Spinal cord (tissue), 10 donors: ENCODE results near the gene TRA2B. TPM values are rescaled to one million over a fixed set of nuclear protein-coding genes. Genes with fewer than 3 reads are reported as not detected.
"Not testable (repeated sequence)": the region's sequence is repeated elsewhere in the genome, so short reads cannot be mapped to it uniquely, and the experiment has no call there.

Experiments used
- DNase-seq, 6 donors: peaks; one replicate each; pipeline versions ENCODE4 v3.0.0 to v3.0.0-alpha.2; 2013 to 2015; ENCODE audit warnings: low spot score in 6 of 6, low read depth in 4 of 6
- H3K27ac ChIP-seq: one replicate; pipeline ENCODE4 v1.5.1; 2013; ENCODE audit warnings: low read depth, low read length, control low read depth
- H3K27me3 ChIP-seq: one replicate; pipeline ENCODE4 v1.6.1; 2013; ENCODE audit warnings: low read length; ENCODE audit not compliant: control insufficient read depth, insufficient read depth
- H3K36me3 ChIP-seq: one replicate; pipeline ENCODE4 v1.6.1; 2013; ENCODE audit warnings: low read length; ENCODE audit not compliant: control insufficient read depth, insufficient read depth
- H3K4me1 ChIP-seq: one replicate; pipeline ENCODE4 v1.6.1; 2013; ENCODE audit warnings: low read length; ENCODE audit not compliant: control insufficient read depth, insufficient read depth
- H3K4me3 ChIP-seq: one replicate; pipeline ENCODE4 v1.5.1; 2013; ENCODE audit warnings: low read depth, low read length, control low read depth
- H3K9me3 ChIP-seq: one replicate; pipeline ENCODE4 v1.6.1; 2013; ENCODE audit warnings: low read length; ENCODE audit not compliant: control insufficient read depth, insufficient read depth
- WGBS: methylation state at CpG from one replicate; pipeline ENCODE4 v1.1.5; 2013; ENCODE audit warnings: missing lambda C conversion rate; ENCODE audit not compliant: insufficient coverage; 5-methylcytosine and 5-hydroxymethylcytosine counted together
- polyA plus RNA-seq, 2 donors: library from polyadenylated mRNA; unstranded; fragments of 120-200 nt; gene quantifications; one replicate each; pipeline ENCODE4 v1.2.1, GENCODE V29; 2013; ENCODE audit not compliant: insufficient read length in 2 of 2
- total RNA-seq, 2 donors: library from RNA; depleted of rRNA in 1 of 2; stranded (reverse); fragments of 120-200 nt in 1 of 2; fragments of >200 nt in 1 of 2; gene quantifications; one replicate each; pipeline versions ENCODE4 v1.2.3 to v1.2.4, GENCODE V29; 2013 to 2014
- donor health status: healthy.

TRA2B gene
- total and polyA plus RNA-seq, 4 donors = 151 to 204 (median 191) TPM

GRCh38 chr3:185915642-185916041, 22.2 kb downstream of the TRA2B start:
- H3K4me3 ChIP-seq = no peak overlapping the region
- H3K27ac ChIP-seq = no peak overlapping the region
- H3K36me3 ChIP-seq = peaks cover 30% of the 10 kb centered on the region
- H3K9me3 ChIP-seq = no peaks in the 10 kb centered on the region
- no peaks in the 10 kb centered on the region for H3K27me3 ChIP-seq
- WGBS = no CpG with 5 or more reads among the region's 4 CpGs
- H3K4me1 ChIP-seq = no peaks in the 10 kb centered on the region
- DNase-seq = no peak

GRCh38 chr3:185914911-185915629, 22.7 kb downstream of the TRA2B start:
- no peak for DNase-seq
- Histone ChIP-seq H3K36me3 (peaks cover 24% of the 10 kb centered on the region), H3K4me3 (no peak overlapping the region), H3K27ac (no peak overlapping the region), H3K9me3 (no peaks in the 10 kb centered on the region), H3K4me1 (no peaks in the 10 kb centered on the region), H3K27me3 (no peaks in the 10 kb centered on the region)
- 86% methylated on average over 6 of the region's 6 CpGs for WGBS

GRCh38 chr3:185912929-185913901, 24.6 kb downstream of the TRA2B start:
- no peak overlapping the region for H3K27ac ChIP-seq
- no peaks in the 10 kb centered on the region for H3K9me3 ChIP-seq
- DNase-seq = no peak
- peaks cover 11% of the 10 kb centered on the region for H3K36me3 ChIP-seq
- H3K4me1 ChIP-seq = no peaks in the 10 kb centered on the region
- no peaks in the 10 kb centered on the region for H3K27me3 ChIP-seq
- no peak overlapping the region for H3K4me3 ChIP-seq
- WGBS = no CpG with 5 or more reads among the region's 7 CpGs

- H3K27ac ChIP-seq = no peak overlapping the region
- 93% methylated on average over 11 of the region's 11 CpGs for WGBS
Measured at GRCh38 chr3:185912512-185912911, 25.3 kb downstream of the TRA2B start.

GRCh38 chr3:185911076-185911448, 26.8 kb downstream of the TRA2B start:
- not testable (repeated sequence) for H3K4me1 ChIP-seq, H3K9me3 ChIP-seq, H3K4me3 ChIP-seq, H3K27me3 ChIP-seq, DNase-seq, H3K27ac ChIP-seq
- WGBS = no CpG with 5 or more reads among the region's 2 CpGs
- peaks cover 11% of the 10 kb centered on the region for H3K36me3 ChIP-seq

More at GRCh38 chr3:185912512-185912911, 25.3 kb downstream of the TRA2B start:
- no peaks in the 10 kb centered on the region for H3K4me1 ChIP-seq
- H3K4me3 ChIP-seq = no peak overlapping the region
- H3K36me3 ChIP-seq = peaks cover 11% of the 10 kb centered on the region
- no peaks in the 10 kb centered on the region for H3K9me3 ChIP-seq
- H3K27me3 ChIP-seq = no peaks in the 10 kb centered on the region
- no peak for DNase-seq

- not testable (repeated sequence) for H3K27me3 ChIP-seq, H3K4me3 ChIP-seq, H3K4me1 ChIP-seq, H3K9me3 ChIP-seq, H3K27ac ChIP-seq, DNase-seq
- WGBS = no CpG with 5 or more reads among the region's 5 CpGs
- H3K36me3 ChIP-seq = peaks cover 11% of the 10 kb centered on the region
Measured at GRCh38 chr3:185910322-185911075, 27.3 kb downstream of the TRA2B start.

- peaks cover 11% of the 10 kb centered on the region for H3K36me3 ChIP-seq
- H3K27ac ChIP-seq, H3K4me3 ChIP-seq, H3K4me1 ChIP-seq, H3K27me3 ChIP-seq, DNase-seq, H3K9me3 ChIP-seq: not testable (repeated sequence)
- no CpG with 5 or more reads among the region's 4 CpGs for WGBS
Measured at GRCh38 chr3:185909913-185910312, 27.9 kb downstream of the TRA2B start.

GRCh38 chr3:185900228-185900627, 37.6 kb downstream of the TRA2B start:
- DNase-seq = peak in 2 of 6 donors; percentile 40 to 53
- H3K27ac ChIP-seq = no peak overlapping the region
- H3K36me3 ChIP-seq = no peaks in the 10 kb centered on the region
- H3K27me3 ChIP-seq = no peaks in the 10 kb centered on the region
- no peaks in the 10 kb centered on the region for H3K9me3 ChIP-seq
- WGBS = no CpG with 5 or more reads among the region's 1 CpG
- H3K4me1 ChIP-seq = no peaks in the 10 kb centered on the region
- no peak overlapping the region for H3K4me3 ChIP-seq

GRCh38 chr3:185896636-185897035, 41.2 kb downstream of the TRA2B start:
- no peak overlapping the region for H3K4me3 ChIP-seq
- WGBS = no CpG with 5 or more reads among the region's 3 CpGs
- no peak overlapping the region for H3K27ac ChIP-seq
- H3K27me3 ChIP-seq = no peaks in the 10 kb centered on the region
- DNase-seq = no peak
- no peaks in the 10 kb centered on the region for H3K4me1 ChIP-seq
- H3K9me3 ChIP-seq = no peaks in the 10 kb centered on the region
- no peaks in the 10 kb centered on the region for H3K36me3 ChIP-seq
